NCI-H1048 (cell line): ENCODE data around the gene DYNLT3.

Source experiments
- DNase-seq: peaks from one replicate; lab custom pipeline; 2025; lab: John Stamatoyannopoulos, UW

DYNLT3 gene

DNA sequence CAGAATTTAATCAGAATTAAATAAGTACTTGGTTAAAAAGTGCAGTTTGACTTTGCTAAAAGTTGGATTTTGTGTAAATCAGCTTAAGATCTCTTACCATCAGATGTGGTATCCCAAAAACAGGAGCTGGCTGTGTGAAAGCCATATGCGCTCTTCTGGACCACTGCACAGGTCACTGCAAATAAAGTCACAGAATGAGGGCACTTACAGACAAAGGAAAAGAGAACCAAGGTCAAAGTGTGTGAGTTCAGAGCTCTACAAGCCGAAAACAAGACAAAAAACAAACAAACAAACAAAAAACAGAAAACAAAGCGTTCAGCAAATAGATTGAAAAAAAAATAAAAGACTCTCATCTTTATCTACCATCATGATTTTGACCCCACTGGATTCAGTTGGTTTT lies 6.4 kb downstream of the DYNLT3 start:
- no peak for DNase-seq

DNA sequence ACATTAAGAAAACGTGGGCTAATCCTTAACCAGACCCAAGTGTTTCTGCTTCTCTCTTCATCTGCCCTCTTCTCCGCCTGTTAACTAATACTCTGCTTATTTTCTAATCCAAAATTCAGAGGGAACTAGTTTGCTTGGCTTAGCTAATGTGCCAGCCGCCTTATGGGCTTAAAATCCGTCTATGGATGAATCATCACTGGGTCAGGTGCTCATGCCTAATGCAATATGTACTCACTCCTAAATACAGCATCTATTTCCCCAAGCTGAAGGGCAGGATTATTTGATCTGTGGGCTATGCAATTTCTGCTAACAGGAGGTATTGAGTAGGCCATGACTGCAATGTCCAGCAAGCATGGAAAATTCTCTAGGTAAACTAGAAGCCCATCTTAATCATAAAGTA lies 12.4 kb downstream of the DYNLT3 start:
- no peak for DNase-seq

- DNase-seq = no peak
These were observed 17.0 kb downstream of the DYNLT3 start for GRCh38 chrX:37830371-37830770.

DNA sequence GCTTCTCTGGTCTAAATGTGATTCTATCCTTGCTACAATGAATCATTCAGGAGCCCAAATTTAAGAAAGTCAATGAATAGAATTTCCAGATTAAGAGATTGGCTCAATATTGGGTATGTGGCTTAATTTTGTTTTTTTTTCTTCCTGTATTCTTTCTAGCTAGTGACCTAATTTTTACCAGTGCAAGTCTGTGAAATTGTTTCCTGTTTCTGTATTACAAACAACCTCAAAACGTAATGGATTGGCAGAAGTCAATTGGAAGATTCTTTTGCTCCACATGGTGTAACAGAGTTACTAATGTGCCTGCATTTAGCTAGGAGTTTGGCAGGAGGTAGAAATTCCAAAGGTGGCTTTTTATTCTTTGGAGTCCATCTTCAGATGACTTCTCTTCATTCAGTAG lies 17.6 kb downstream of the DYNLT3 start:
- DNase-seq = no peak

GRCh38 chrX:37825215-37825842 lies 22.0 kb downstream of the DYNLT3 start:
- peak; percentile 5 for DNase-seq

DNA sequence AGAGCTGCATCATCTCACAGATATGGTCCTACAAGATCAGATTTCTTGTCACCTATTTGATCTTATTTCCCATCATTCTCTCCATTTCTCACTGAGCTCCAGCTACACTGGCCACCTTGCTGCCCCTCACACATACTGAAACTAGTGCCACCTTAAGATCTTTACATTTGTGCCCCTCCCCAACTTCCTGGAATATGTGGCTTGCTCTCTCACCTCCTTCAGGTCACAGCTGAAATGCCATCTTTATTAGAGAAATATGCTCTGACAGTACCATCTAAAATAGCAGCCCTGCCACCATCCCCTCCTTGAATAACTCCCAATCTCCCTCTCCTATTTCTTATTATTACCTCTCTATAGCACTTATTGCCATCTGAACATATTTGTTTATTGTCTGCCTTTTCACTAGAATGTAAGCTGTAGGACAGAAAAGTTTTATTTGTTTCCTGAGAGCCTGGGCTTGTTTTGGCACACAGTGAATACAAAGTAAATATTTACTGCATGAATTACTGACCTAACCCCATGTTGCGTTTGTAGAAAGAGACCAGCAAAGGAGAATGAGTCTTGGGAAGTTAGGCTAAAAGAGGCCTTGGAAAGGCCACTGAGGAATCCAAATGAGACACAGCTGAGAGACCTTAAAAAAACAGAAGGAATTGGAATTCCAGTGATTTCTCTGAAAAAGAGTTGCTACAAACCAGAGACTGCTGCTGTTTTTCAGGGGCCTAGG lies 22.7 kb downstream of the DYNLT3 start:
- DNase-seq = no peak

DNA sequence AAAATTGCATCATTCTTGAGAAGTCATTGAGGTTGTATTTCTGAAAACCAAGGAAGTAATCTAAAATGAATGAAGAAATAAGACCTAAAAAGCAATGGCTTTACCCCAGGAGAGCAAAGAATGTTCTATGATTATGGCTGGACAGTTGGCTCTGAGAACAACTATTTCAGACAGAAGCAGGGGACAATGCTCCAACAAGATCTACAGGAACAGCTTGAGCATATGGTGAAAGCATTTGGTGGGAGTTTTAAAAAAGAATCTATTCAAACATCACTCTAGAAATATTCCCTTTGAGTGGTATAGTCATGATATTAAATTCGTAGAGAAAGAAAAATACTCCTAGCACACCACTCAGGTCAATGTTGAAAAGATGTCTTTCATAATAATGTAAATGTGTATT lies 26.7 kb downstream of the DYNLT3 start:
- no peak for DNase-seq

- no peak for DNase-seq
These were observed 29.3 kb downstream of the DYNLT3 start for GRCh38 chrX:37818031-37818430.

DNA sequence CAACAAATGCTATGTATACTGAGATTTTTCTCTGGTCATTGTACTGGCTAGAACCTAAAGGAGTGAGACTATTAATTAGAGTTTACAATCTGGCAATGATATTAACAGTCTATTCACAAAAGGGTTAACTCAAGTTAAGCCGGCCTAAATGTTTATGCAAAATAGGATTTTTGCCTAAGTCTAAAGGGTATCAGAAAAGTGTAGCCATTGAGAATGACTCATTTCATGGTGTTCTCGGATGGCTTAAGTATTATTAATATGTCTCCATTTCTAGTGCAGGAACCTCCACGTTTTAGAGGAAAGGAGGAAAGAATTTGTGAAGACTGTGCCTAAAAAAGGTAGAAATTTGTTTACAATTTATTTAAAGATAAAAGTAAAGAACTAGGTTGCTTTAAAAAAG lies 29.8 kb downstream of the DYNLT3 start:
- no peak for DNase-seq

GRCh38 chrX:37817176-37817575 lies 30.2 kb downstream of the DYNLT3 start:
- DNase-seq = no peak

- no peak for DNase-seq
These were observed 30.6 kb downstream of the DYNLT3 start for GRCh38 chrX:37816766-37817165.

DNA sequence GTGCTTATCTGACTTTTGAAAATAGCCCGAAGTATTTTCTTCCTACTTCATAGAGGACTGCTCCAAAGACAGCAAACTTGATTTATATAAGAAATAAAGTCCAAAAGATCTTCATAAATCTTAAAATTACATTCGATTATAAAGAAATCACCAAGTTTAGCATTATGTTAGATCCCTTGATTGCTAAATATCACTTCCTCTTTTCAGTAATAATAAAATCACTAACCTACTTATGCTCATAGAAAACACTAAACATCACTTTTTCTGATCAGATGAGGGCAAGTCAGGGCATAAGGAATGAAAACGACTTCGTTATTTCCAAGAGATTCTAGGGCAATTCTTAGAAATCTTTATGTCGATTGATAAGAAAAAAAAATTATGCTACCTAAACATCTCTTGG lies 32.0 kb downstream of the DYNLT3 start:
- no peak for DNase-seq

- DNase-seq = no peak
These were observed 33.8 kb downstream of the DYNLT3 start for GRCh38 chrX:37813570-37813969.

GRCh38 chrX:37812110-37812509 lies 35.3 kb downstream of the DYNLT3 start:
- no peak for DNase-seq

GRCh38 chrX:37809970-37810369 lies 37.4 kb downstream of the DYNLT3 start:
- no peak for DNase-seq

DNA sequence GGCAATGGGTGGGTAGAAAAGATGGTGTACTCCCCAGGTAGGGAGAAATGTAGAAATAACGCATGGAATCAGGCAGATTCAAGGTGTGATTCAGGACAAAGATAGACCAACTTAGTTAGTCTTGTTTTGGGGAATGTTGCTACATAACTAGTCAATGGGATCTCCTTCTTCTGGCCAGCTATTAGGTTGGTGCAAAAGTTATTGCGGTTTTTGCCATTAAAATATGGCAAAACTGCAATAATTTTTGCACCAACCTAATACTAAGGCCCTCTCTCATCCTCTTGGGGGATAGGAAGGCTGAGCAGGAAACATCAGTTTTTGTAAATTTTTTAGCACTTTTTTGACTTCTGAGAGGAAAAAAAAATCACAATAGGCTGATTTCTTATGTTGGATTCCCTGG lies 44.3 kb downstream of the DYNLT3 start:
- no peak for DNase-seq

DNA sequence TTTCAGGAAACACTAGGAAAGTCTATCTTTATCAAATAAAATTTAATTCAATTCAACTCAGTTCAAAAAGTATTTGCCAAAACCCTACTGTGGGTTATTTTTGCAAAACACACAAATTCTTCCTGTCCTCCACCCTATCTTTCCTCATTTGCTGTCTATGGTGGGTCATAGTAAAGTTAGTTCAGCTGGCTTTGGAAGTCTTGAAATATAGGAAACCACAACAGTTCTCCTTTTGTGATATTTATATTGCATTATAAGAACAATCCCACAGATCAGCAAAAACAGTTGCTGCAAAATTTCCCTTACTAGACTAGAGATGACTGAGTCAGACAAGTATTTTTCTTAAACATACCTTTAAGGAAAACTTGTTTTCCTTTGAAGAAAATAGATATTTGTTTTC lies 45.3 kb downstream of the DYNLT3 start:
- DNase-seq = no peak

DNA sequence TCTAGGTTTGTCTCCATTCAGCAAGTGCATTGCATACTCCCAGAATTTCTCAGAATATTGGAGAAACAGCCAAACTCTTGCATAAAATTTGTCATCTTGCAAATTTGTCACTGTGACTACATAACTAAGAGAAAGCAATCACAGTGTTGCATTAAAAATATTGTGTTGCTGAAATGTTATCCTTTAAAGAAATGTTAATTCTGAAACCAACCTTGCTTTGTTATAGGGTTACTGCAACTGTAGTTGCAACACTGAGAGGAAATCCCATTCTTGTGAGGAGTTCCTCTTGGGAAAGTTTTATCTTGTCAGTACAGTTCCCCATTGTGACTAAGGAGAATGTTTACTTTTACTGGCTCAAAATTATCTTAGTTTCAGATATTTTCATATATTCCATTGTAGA lies 46.7 kb downstream of the DYNLT3 start:
- no peak for DNase-seq

- DNase-seq = no peak
These were observed 47.4 kb downstream of the DYNLT3 start for GRCh38 chrX:37799936-37800335.

GRCh38 chrX:37796805-37797204 lies 50.6 kb downstream of the DYNLT3 start:
- DNase-seq = no peak

DNA sequence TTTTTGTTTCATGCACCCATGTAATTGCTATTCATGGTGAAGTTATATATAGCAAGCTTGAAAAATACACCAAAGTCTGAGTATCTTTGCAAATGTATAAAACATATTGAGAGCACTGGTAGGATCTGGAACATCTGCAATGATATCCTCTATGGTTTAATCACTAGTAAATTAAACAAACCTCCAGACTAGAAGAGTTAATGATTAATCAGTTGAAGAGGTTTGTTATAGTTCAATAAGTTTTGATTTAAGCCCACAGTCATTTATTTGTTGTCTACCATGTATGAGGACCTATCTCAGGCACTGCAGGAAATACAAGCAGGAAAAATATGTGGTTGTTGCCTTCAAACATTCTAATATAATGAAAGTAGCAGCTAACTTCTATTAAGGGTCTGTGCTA lies 51.1 kb downstream of the DYNLT3 start:
- no peak for DNase-seq
